Body of pancreas (tissue), 4 donors: ENCODE measurements around the gene NGF.

Source experiments
- POLR2A ChIP-seq, 3 donors: fragments of 450-650 bp; IDR thresholded peaks; one replicate each; pipeline ENCODE4 v1.6.1; 2016; ENCODE audit warnings: antibody characterized with exemption in 3 of 3, mild to moderate bottlenecking in 2 of 3
- TF ChIP-seq, protein P1 (sequence below), 7 experiments: fragments of 450-650 bp in 4 of 7; fragments of 200-600 bp in 3 of 7; sonication (generic) in 3 of 7; IDR thresholded peaks; one replicate each; pipeline ENCODE4 v1.5.1; 2016 to 2019; ENCODE audit warnings: antibody characterized with exemption in 7 of 7

DNA sequence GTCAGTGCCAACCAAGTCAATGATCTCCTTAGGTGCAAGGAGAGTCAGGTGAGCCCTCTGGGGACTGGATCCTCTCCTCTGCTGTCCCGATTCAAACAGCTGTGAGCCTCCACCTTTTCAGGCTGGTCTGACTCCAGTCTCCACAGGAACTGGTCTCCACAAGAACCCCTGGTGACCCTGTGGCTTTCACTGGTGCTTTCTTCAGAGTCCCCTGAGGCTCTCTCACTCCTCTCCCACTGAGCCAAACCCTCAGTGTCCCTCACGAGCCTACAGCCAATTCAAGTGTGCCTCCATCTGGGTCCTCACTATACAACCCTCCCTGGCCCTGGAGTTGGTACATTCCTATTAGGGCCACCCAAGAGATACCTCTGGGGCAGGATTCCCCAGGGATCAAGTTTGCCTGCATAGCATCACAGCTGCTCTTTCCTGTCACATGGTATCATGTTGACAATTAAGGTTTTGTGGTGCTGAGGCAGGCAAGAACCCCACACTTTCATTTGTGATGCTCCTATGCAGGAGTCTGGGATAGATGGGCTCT lies 5.2 kb upstream of the NGF start:
- TF ChIP-seq, protein P1, sequence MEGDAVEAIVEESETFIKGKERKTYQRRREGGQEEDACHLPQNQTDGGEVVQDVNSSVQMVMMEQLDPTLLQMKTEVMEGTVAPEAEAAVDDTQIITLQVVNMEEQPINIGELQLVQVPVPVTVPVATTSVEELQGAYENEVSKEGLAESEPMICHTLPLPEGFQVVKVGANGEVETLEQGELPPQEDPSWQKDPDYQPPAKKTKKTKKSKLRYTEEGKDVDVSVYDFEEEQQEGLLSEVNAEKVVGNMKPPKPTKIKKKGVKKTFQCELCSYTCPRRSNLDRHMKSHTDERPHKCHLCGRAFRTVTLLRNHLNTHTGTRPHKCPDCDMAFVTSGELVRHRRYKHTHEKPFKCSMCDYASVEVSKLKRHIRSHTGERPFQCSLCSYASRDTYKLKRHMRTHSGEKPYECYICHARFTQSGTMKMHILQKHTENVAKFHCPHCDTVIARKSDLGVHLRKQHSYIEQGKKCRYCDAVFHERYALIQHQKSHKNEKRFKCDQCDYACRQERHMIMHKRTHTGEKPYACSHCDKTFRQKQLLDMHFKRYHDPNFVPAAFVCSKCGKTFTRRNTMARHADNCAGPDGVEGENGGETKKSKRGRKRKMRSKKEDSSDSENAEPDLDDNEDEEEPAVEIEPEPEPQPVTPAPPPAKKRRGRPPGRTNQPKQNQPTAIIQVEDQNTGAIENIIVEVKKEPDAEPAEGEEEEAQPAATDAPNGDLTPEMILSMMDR (IDR thresholded peaks at IDR 0.05) = no peak
- no peak for TF ChIP-seq POLR2A (IDR thresholded peaks at IDR 0.05)
